Stimulated activated CD8-positive, alpha-beta memory T cell treated with anti-CD3 and anti-CD28 coated beads, Interleukin-2, amount 100 ng/mL, for 48 hours (primary cell): Measurements from ENCODE around the gene AQP1.

Source experiments
- DNase-seq, 2 donors: peaks; one replicate each; pipeline ENCODE4 v3.0.0-alpha.2; 2020; ENCODE audit warnings: low read depth in 2 of 2

AQP1 gene

GRCh38 chr7:30911561-30911969, at the start of gene AQP1:
Gene AQP1 (plus strand): TSS chr7:30911853. CDS start chr7:30911910, 57 bp downstream.
- DNase-seq, result no peak

GRCh38 chr7:30862995-30863705, 48.5 kb upstream of the AQP1 start:
- no peak for DNase-seq

GRCh38 chr7:30863706-30864035, 48.0 kb upstream of the AQP1 start:
- no peak for DNase-seq

GRCh38 chr7:30864101-30864500, 47.6 kb upstream of the AQP1 start:
- no peak for DNase-seq

GRCh38 chr7:30865076-30865475, 46.6 kb upstream of the AQP1 start:
- no peak for DNase-seq

GRCh38 chr7:30865821-30866220, 45.8 kb upstream of the AQP1 start:
- no peak for DNase-seq

- DNase-seq, result no peak
These were observed 44.7 kb upstream of the AQP1 start for GRCh38 chr7:30866939-30867338.

- DNase-seq, result no peak
These were observed 44.2 kb upstream of the AQP1 start for GRCh38 chr7:30867483-30867882.

- DNase-seq, result no peak
These were observed 41.6 kb upstream of the AQP1 start for GRCh38 chr7:30869794-30870611.

- DNase-seq, result no peak
These were observed 40.7 kb upstream of the AQP1 start for GRCh38 chr7:30870821-30871518.

GRCh38 chr7:30871655-30872054, 40.0 kb upstream of the AQP1 start:
- DNase-seq, result no peak

- no peak for DNase-seq
These were observed 38.4 kb upstream of the AQP1 start for GRCh38 chr7:30873207-30873606.

- DNase-seq, result no peak
These were observed 38.0 kb upstream of the AQP1 start for GRCh38 chr7:30873656-30874055.

- DNase-seq, result no peak
These were observed 36.9 kb upstream of the AQP1 start for GRCh38 chr7:30874656-30875302.

GRCh38 chr7:30877015-30877769, 34.5 kb upstream of the AQP1 start:
- no peak for DNase-seq

GRCh38 chr7:30877993-30878392, 33.7 kb upstream of the AQP1 start:
- no peak for DNase-seq

- DNase-seq, result no peak
These were observed 32.2 kb upstream of the AQP1 start for GRCh38 chr7:30879139-30880124.

- DNase-seq, result no peak
These were observed 31.4 kb upstream of the AQP1 start for GRCh38 chr7:30880125-30880720.

GRCh38 chr7:30880941-30881340, 30.7 kb upstream of the AQP1 start:
- DNase-seq, result no peak

GRCh38 chr7:30881448-30881847, 30.2 kb upstream of the AQP1 start:
- DNase-seq, result no peak
